Neural cell (in vitro differentiated cells): ENCODE data around the gene HPD. TPM values are rescaled to one million over a fixed set of nuclear protein-coding genes. Genes with fewer than 3 reads are reported as not detected.

ENCODE experiments used
- H2AFZ ChIP-seq: fragments of 200-600, 300-800 bp; sonication (generic), shearing (Covaris generic); 2 replicates; pipeline ENCODE4 v1.6.0; 2014; ENCODE audit warnings: low read depth, mild to moderate bottlenecking, antibody characterized with exemption, low read length, moderate library complexity
- H3F3A ChIP-seq: fragments of 200-600 bp; shearing (Covaris generic); 2 replicates; pipeline ENCODE4 v1.6.1; 2016; ENCODE audit warnings: mild to moderate bottlenecking, moderate library complexity, mixed read lengths, antibody characterized with exemption, low read length; ENCODE audit not compliant: insufficient read depth, poor library complexity, severe bottlenecking
- H3K27ac ChIP-seq: fragments of 200-600, 300-800 bp; sonication (generic), shearing (Covaris generic); 2 replicates; pipeline ENCODE4 v1.5.1; 2014; ENCODE audit warnings: mild to moderate bottlenecking, low read length, moderate library complexity
- H3K27me3 ChIP-seq: fragments of 300-800, 200-600 bp; sonication (generic), shearing (Covaris generic); 2 replicates; pipeline ENCODE4 v1.6.0; 2014; ENCODE audit warnings: mild to moderate bottlenecking, low read depth, low read length, moderate library complexity; ENCODE audit not compliant: insufficient read depth
- H3K36me3 ChIP-seq: fragments of 300-800, 200-600 bp; sonication (generic), shearing (Covaris generic); 2 replicates; pipeline ENCODE4 v1.5.1; 2014; ENCODE audit warnings: mild to moderate bottlenecking, antibody characterized with exemption, low read length, moderate library complexity; ENCODE audit not compliant: insufficient read depth
- H3K4me2 ChIP-seq: fragments of 300-800, 200-600 bp; sonication (generic), shearing (Covaris generic); 2 replicates; pipeline ENCODE4 v1.6.0; 2014; ENCODE audit warnings: mild to moderate bottlenecking, low read length
- H3K4me3 ChIP-seq: fragments of 300-800, 200-600 bp; sonication (generic), shearing (Covaris generic); 2 replicates; pipeline ENCODE4 v1.5.1; 2014; ENCODE audit warnings: mild to moderate bottlenecking, low read length, moderate library complexity
- H3K79me2 ChIP-seq: fragments of 200-600 bp; shearing (Covaris generic); replicated peaks from 2 replicates; pipeline ENCODE4 v1.6.0; 2014; ENCODE audit warnings: mild to moderate bottlenecking, low read length, moderate library complexity; ENCODE audit not compliant: insufficient read depth
- H3K9ac ChIP-seq: fragments of 300-800, 200-600 bp; sonication (generic), shearing (Covaris generic); 2 replicates; pipeline ENCODE4 v1.6.1; 2016; ENCODE audit warnings: mild to moderate bottlenecking, low read length, mixed read lengths
- H3K9me2 ChIP-seq: fragments of 200-600 bp; shearing (Covaris generic); 2 replicates; pipeline ENCODE4 v1.6.1; 2016; ENCODE audit warnings: mild to moderate bottlenecking, low read length, mixed read lengths; ENCODE audit not compliant: insufficient read depth
- H3K9me3 ChIP-seq: fragments of 200-600, 300-800 bp; sonication (generic), shearing (Covaris generic); 2 replicates; pipeline ENCODE4 v1.6.1; 2016; ENCODE audit warnings: mild to moderate bottlenecking, mixed run types, low read length, moderate library complexity, mixed read lengths
- H4K20me1 ChIP-seq: fragments of 200-600 bp; shearing (Covaris generic); 2 replicates; pipeline ENCODE4 v1.6.1; 2016; ENCODE audit warnings: mild to moderate bottlenecking, mixed run types; ENCODE audit not compliant: insufficient read depth
- EP300 ChIP-seq: fragments of 450-650 bp; conservative IDR thresholded peaks from 2 replicates; pipeline ENCODE4 v1.6.1; 2014; ENCODE audit warnings: antibody characterized with exemption, mild to moderate bottlenecking, moderate library complexity; ENCODE audit not compliant: poor library complexity, severe bottlenecking
- EZH2 ChIP-seq: fragments of 200-600, 300-800 bp; shearing (Covaris generic), sonication (generic); IDR thresholded peaks from 2 replicates; pipeline ENCODE4 v1.6.1; 2014; ENCODE audit warnings: antibody characterized with exemption, low read length, borderline replicate concordance, mild to moderate bottlenecking; ENCODE audit not compliant: insufficient read depth, poor library complexity, severe bottlenecking
- MXI1 ChIP-seq: fragments of 450-650 bp; conservative IDR thresholded peaks from 2 replicates; pipeline ENCODE4 v1.6.1; 2014; ENCODE audit warnings: antibody characterized with exemption, mild to moderate bottlenecking; ENCODE audit not compliant: poor library complexity, severe bottlenecking
- POLR2AphosphoS5 ChIP-seq: IDR thresholded peaks from 2 replicates; pipeline ENCODE4 v1.6.1; 2012
- RAD21 ChIP-seq: fragments of 450-650 bp; conservative IDR thresholded peaks from 2 replicates; pipeline ENCODE4 v1.6.1; 2014; ENCODE audit warnings: antibody characterized with exemption, mild to moderate bottlenecking, moderate library complexity
- REST ChIP-seq: IDR thresholded peaks from 2 replicates; pipeline ENCODE4 v1.6.1; 2012; ENCODE audit warnings: borderline replicate concordance
- SMC3 ChIP-seq: fragments of 450-650 bp; conservative IDR thresholded peaks from 2 replicates; pipeline ENCODE4 v1.6.1; 2014; ENCODE audit warnings: antibody characterized with exemption, mild to moderate bottlenecking, moderate library complexity; ENCODE audit not compliant: poor library complexity
- TAF1 ChIP-seq: IDR thresholded peaks from 2 replicates; pipeline ENCODE4 v1.6.1; 2012; ENCODE audit warnings: low read depth
- polyA plus RNA-seq: library from polyadenylated mRNA; depleted of rRNA; stranded (reverse); fragments of >200 nt; gene quantifications from 2 replicates; pipeline ENCODE4 v1.2.3, GENCODE V29; 2014
- TF ChIP-seq, protein P1 (sequence below): fragments of 450-650 bp; IDR thresholded peaks from 2 replicates; pipeline ENCODE4 v1.5.1; 2014; ENCODE audit warnings: antibody characterized with exemption, mild to moderate bottlenecking, moderate library complexity; ENCODE audit not compliant: poor library complexity, severe bottlenecking

The HPD gene
- polyA plus RNA-seq, 1 donor from 2014 or later = not detected

DNA sequence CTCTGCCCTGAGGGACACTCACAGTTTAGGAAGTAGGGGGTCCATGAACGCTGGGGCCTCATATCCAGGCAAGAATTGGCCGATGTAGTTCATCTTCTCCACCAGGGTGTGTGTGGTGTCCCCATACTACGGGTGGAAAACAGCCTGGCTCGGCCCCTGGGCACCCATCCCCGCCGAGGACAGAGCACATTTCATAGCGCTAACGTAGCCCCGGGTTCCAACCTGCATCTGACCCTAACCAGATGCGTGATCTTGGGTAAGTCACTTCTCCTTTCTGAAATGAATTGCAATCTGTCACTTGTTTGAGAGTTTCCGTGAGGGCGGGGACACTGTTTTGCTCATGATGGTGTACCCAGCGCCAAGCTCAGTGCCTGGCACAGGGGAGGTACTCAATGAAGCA, 9.0 kb downstream of the HPD start:
- TF ChIP-seq REST = no peak
- TF ChIP-seq TAF1 = no peak
- TF ChIP-seq EZH2 = no peak
- no peak for TF ChIP-seq SMC3
- TF ChIP-seq EP300 = no peak
- no peak for TF ChIP-seq MXI1
- no peak for TF ChIP-seq POLR2AphosphoS5
- no peak for TF ChIP-seq RAD21
- TF ChIP-seq, protein P1, sequence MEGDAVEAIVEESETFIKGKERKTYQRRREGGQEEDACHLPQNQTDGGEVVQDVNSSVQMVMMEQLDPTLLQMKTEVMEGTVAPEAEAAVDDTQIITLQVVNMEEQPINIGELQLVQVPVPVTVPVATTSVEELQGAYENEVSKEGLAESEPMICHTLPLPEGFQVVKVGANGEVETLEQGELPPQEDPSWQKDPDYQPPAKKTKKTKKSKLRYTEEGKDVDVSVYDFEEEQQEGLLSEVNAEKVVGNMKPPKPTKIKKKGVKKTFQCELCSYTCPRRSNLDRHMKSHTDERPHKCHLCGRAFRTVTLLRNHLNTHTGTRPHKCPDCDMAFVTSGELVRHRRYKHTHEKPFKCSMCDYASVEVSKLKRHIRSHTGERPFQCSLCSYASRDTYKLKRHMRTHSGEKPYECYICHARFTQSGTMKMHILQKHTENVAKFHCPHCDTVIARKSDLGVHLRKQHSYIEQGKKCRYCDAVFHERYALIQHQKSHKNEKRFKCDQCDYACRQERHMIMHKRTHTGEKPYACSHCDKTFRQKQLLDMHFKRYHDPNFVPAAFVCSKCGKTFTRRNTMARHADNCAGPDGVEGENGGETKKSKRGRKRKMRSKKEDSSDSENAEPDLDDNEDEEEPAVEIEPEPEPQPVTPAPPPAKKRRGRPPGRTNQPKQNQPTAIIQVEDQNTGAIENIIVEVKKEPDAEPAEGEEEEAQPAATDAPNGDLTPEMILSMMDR = no peak

GRCh38 chr12:121849211-121849610, 9.4 kb downstream of the HPD start:
- no peak overlapping the region for H3K9ac ChIP-seq
- no peak overlapping the region for H3K4me3 ChIP-seq
- no peak for TF ChIP-seq MXI1
- TF ChIP-seq POLR2AphosphoS5 = no peak
- no peak for TF ChIP-seq TAF1
- no peak for TF ChIP-seq SMC3
- TF ChIP-seq, protein P1 = no peak
- TF ChIP-seq REST = no peak
- no peak for TF ChIP-seq EP300
- no peak for TF ChIP-seq RAD21
- TF ChIP-seq EZH2 = no peak
- no peaks in the 10 kb centered on the region for H3K36me3 ChIP-seq
- no peaks in the 10 kb centered on the region for H4K20me1 ChIP-seq
- H3K79me2 ChIP-seq = no peaks in the 10 kb centered on the region
- no peaks in the 10 kb centered on the region for H3F3A ChIP-seq
- H3K27me3 ChIP-seq = no peaks in the 10 kb centered on the region
- H3K9me3 ChIP-seq = no peaks in the 10 kb centered on the region
- H3K27ac ChIP-seq = no peak overlapping the region
- no peak overlapping the region for H3K4me2 ChIP-seq
- H2AFZ ChIP-seq = no peak overlapping the region
- no peaks in the 10 kb centered on the region for H3K9me2 ChIP-seq

More for the DNA sequence above, 9.0 kb downstream of the HPD start:
- no peak overlapping the region for H3K4me3 ChIP-seq
- H3K9ac ChIP-seq = no peak overlapping the region
- no peaks in the 10 kb centered on the region for H3K9me2 ChIP-seq
- no peak overlapping the region for H2AFZ ChIP-seq
- H3K27ac ChIP-seq = no peak overlapping the region
- no peaks in the 10 kb centered on the region for H3K36me3 ChIP-seq
- H3K4me2 ChIP-seq = no peak overlapping the region
- H3K79me2 ChIP-seq = no peaks in the 10 kb centered on the region
- no peaks in the 10 kb centered on the region for H4K20me1 ChIP-seq
- no peaks in the 10 kb centered on the region for H3F3A ChIP-seq
- H3K9me3 ChIP-seq = no peaks in the 10 kb centered on the region
- no peaks in the 10 kb centered on the region for H3K27me3 ChIP-seq
